H1 (cell line): ENCODE results near the gene FUT4. TPM values are rescaled to one million over a fixed set of nuclear protein-coding genes. Genes with fewer than 3 reads are reported as not detected.

ENCODE experiments used
- CTCF ChIA-PET: fragments of 300-600 bp; sonication (Branson Sonifier 250); formaldehyde crosslinking; loops from one replicate; lab custom pipeline; 2021; ENCODE audit not compliant: partially characterized antibody; lab: Charles Lee
- POLR2A ChIA-PET: fragments of 300-600 bp; sonication (Branson Sonifier 250); formaldehyde crosslinking; loops from one replicate; lab custom pipeline; 2021; ENCODE audit warnings: inconsistent platforms; ENCODE audit not compliant: partially characterized antibody; lab: Charles Lee
- DNase-seq, 2 experiments: peaks; one replicate each; pipeline versions ENCODE4 v3.0.0 to v3.0.0-alpha.2; 2010 to 2022; ENCODE audit warnings: low spot score in 2 of 2, low read depth in 1 of 2, mixed read lengths in 1 of 2
- FAIRE-seq: peaks from 2 replicates; lab custom pipeline; 2011; peaks lifted over from hg19 to GRCh38; lab: Jason Lieb, UNC
- H2AFZ ChIP-seq: 2 replicates; pipeline ENCODE4 v1.8.1; 2012; ENCODE audit warnings: low read length, inconsistent platforms
- H2AK5ac ChIP-seq: 2 replicates; pipeline ENCODE4 v1.6.1; 2013; ENCODE audit warnings: low read depth, low read length
- H2BK120ac ChIP-seq: replicated peaks from 2 replicates; pipeline ENCODE3; 2013; ENCODE audit warnings: low read depth, low read length, inconsistent platforms
- H2BK12ac ChIP-seq: 2 replicates; pipeline ENCODE4 v1.6.1; 2013; ENCODE audit warnings: low read depth, low read length
- H2BK15ac ChIP-seq: 2 replicates; pipeline ENCODE4 v1.6.1; 2013; ENCODE audit warnings: low read length
- H2BK20ac ChIP-seq: 2 replicates; pipeline ENCODE4 v1.6.1; 2013; ENCODE audit warnings: low read length
- H2BK5ac ChIP-seq: 2 replicates; pipeline ENCODE4 v1.6.1; 2013; ENCODE audit warnings: low read depth, low read length
- H3K14ac ChIP-seq: 2 replicates; pipeline ENCODE4 v1.6.1; 2013; ENCODE audit warnings: inconsistent platforms; ENCODE audit not compliant: insufficient read length
- H3K18ac ChIP-seq: 2 replicates; pipeline ENCODE4 v1.6.1; 2013; ENCODE audit warnings: low read length; ENCODE audit errors: extremely low read depth
- H3K23ac ChIP-seq: 2 replicates; pipeline ENCODE4 v1.6.1; 2013; ENCODE audit warnings: inconsistent platforms; ENCODE audit not compliant: insufficient read length
- H3K23me2 ChIP-seq: 2 replicates; pipeline ENCODE4 v1.6.1; 2013; ENCODE audit warnings: low read depth, low read length
- H3K27ac ChIP-seq: 2 replicates; pipeline ENCODE4 v1.6.1; 2011; ENCODE audit warnings: low read depth, low read length, inconsistent platforms
- H3K27me3 ChIP-seq, 4 experiments: replicated peaks in 1 of 4; 1 replicate in 1 of 4; 2 replicates in 3 of 4; pipeline versions ENCODE4 v1.6.1 to v1.8.1; 2011 to 2013; ENCODE audit warnings: low read length in 3 of 4, mild to moderate bottlenecking in 3 of 4, inconsistent platforms in 2 of 4, mixed read lengths in 2 of 4, moderate library complexity in 1 of 4; ENCODE audit not compliant: control insufficient read depth in 3 of 4, insufficient read depth in 3 of 4; ENCODE audit errors: extremely low read depth in 1 of 4
- H3K36me3 ChIP-seq, 4 experiments: 2 replicates each; pipeline versions ENCODE4 v1.6.1 to v1.8.1; 2011 to 2013; ENCODE audit warnings: mild to moderate bottlenecking in 4 of 4, low read length in 3 of 4, moderate library complexity in 2 of 4, control low read depth in 1 of 4, inconsistent platforms in 1 of 4; ENCODE audit not compliant: insufficient read depth in 4 of 4, control insufficient read depth in 2 of 4
- H3K4ac ChIP-seq: replicated peaks from 2 replicates; pipeline ENCODE3; 2013; ENCODE audit warnings: low read length, low read depth, mixed read lengths, inconsistent platforms; ENCODE audit not compliant: insufficient read length
- H3K4me1 ChIP-seq, 4 experiments: replicated peaks in 1 of 4; 1 replicate in 1 of 4; 2 replicates in 3 of 4; pipeline versions ENCODE4 v1.6.1 to v1.8.1; 2011 to 2013; ENCODE audit warnings: low read length in 3 of 4, inconsistent platforms in 2 of 4, mixed read lengths in 1 of 4; ENCODE audit not compliant: insufficient read depth in 4 of 4, control insufficient read depth in 3 of 4
- H3K4me2 ChIP-seq, 2 experiments: 2 replicates each; pipeline versions ENCODE4 v1.6.1 to v1.8.1; 2011 to 2013; ENCODE audit warnings: low read depth in 2 of 2, low read length in 2 of 2, control low read depth in 1 of 2, inconsistent platforms in 1 of 2, mild to moderate bottlenecking in 1 of 2; ENCODE audit not compliant: insufficient read depth in 1 of 2
- H3K4me3 ChIP-seq, 4 experiments: fragments of 200-600, 300-600 bp in 1 of 4; sonication (generic), shearing (Covaris generic), sonication (Bioruptor Twin) in 1 of 4; 2 replicates each; pipeline versions ENCODE4 v1.5.1 to v1.8.1; 2011 to 2016; ENCODE audit warnings: low read length in 4 of 4, low read depth in 3 of 4, control low read depth in 2 of 4, inconsistent platforms in 2 of 4, mild to moderate bottlenecking in 2 of 4, mixed read lengths in 1 of 4, moderate library complexity in 1 of 4; ENCODE audit not compliant: insufficient read depth in 2 of 4; ENCODE audit errors: extremely low read depth in 1 of 4
- H3K56ac ChIP-seq: replicated peaks from 2 replicates; pipeline ENCODE3; 2013; ENCODE audit warnings: low read depth, mild to moderate bottlenecking, mixed read lengths, low read length, inconsistent platforms; ENCODE audit not compliant: insufficient read length
- H3K79me1 ChIP-seq: 2 replicates; pipeline ENCODE4 v1.6.1; 2013; ENCODE audit warnings: low read depth, low read length, control low read depth
- H3K79me2 ChIP-seq, 2 experiments: 2 replicates each; pipeline versions ENCODE4 v1.6.1 to v1.8.1; 2012 to 2013; ENCODE audit warnings: low read length in 2 of 2, mild to moderate bottlenecking in 2 of 2, inconsistent platforms in 1 of 2; ENCODE audit not compliant: insufficient read depth in 2 of 2, control insufficient read depth in 1 of 2
- H3K9ac ChIP-seq, 4 experiments: replicated peaks in 1 of 4; 1 replicate in 1 of 4; 2 replicates in 3 of 4; pipeline versions ENCODE4 v1.6.1 to v1.8.1; 2011 to 2013; ENCODE audit warnings: low read depth in 3 of 4, low read length in 3 of 4, control low read depth in 2 of 4, mild to moderate bottlenecking in 2 of 4, moderate library complexity in 2 of 4, inconsistent platforms in 1 of 4; ENCODE audit errors: extremely low read depth in 1 of 4
- H3K9me3 ChIP-seq, 2 experiments: 2 replicates each; pipeline versions ENCODE4 v1.6.1 to v1.8.1; 2012 to 2013; ENCODE audit warnings: mild to moderate bottlenecking in 2 of 2, moderate library complexity in 2 of 2, control low read depth in 1 of 2, inconsistent platforms in 1 of 2, low read depth in 1 of 2, low read length in 1 of 2, mixed read lengths in 1 of 2; ENCODE audit not compliant: insufficient read depth in 2 of 2
- H4K20me1 ChIP-seq, 2 experiments: replicated peaks in 1 of 2; 2 replicates each; pipeline versions ENCODE3 to v1.8.1; 2011 to 2013; ENCODE audit warnings: inconsistent platforms in 2 of 2, low read length in 2 of 2, mild to moderate bottlenecking in 1 of 2; ENCODE audit not compliant: insufficient read depth in 2 of 2, control insufficient read depth in 1 of 2
- H4K5ac ChIP-seq: 2 replicates; pipeline ENCODE4 v1.6.1; 2013; ENCODE audit warnings: low read length, low read depth, mixed read lengths, inconsistent platforms; ENCODE audit not compliant: insufficient read length
- H4K8ac ChIP-seq: 2 replicates; pipeline ENCODE4 v1.8.0; 2013; ENCODE audit warnings: mild to moderate bottlenecking, moderate library complexity, low read length, inconsistent platforms; ENCODE audit not compliant: insufficient read depth; ENCODE audit errors: extremely low read depth
- H4K91ac ChIP-seq: replicated peaks from 2 replicates; pipeline ENCODE3; 2013; ENCODE audit warnings: low read length, mixed read lengths, inconsistent platforms; ENCODE audit not compliant: insufficient read length
- CHD2 ChIP-seq: IDR thresholded peaks from 2 replicates; pipeline ENCODE4 v1.6.1; 2012; ENCODE audit warnings: low read length, improper control_type of control experiment
- RAD21 ChIP-seq, 2 experiments: IDR thresholded peaks in 1 of 2; conservative IDR thresholded peaks in 1 of 2; 2 replicates each; pipeline ENCODE4 v1.6.1; 2011; ENCODE audit warnings: low read depth in 2 of 2, low read length in 2 of 2, improper control_type of control experiment in 1 of 2, inconsistent platforms in 1 of 2, mild to moderate bottlenecking in 1 of 2, moderate library complexity in 1 of 2
- WGBS, 2 experiments: shearing (Covaris generic) in 1 of 2; methylation state at CpG; one replicate each; pipeline versions ENCODE4 v1.1.6 to v1.1.7; 2013 to 2015; ENCODE audit warnings: low lambda C conversion rate in 2 of 2, mixed read lengths in 2 of 2, inconsistent platforms in 1 of 2, low coverage in 1 of 2, missing lambda C conversion rate in 1 of 2; ENCODE audit not compliant: insufficient replicate concordance in 2 of 2, insufficient coverage in 1 of 2, insufficient read length in 1 of 2; ENCODE audit errors: extremely low coverage in 1 of 2, missing lambda C conversion rate in 1 of 2; 5-methylcytosine and 5-hydroxymethylcytosine counted together
- polyA plus RNA-seq, 7 experiments: library from polyadenylated mRNA; depleted of rRNA in 3 of 7; stranded (reverse) in 5 of 7; unstranded in 2 of 7; fragments of >200 nt in 5 of 7; fragments of 200-250 nt in 2 of 7; gene quantifications; 1 replicate in 5 of 7; 2 replicates in 1 of 7; 4 replicates in 1 of 7; pipeline versions ENCODE4 v1.2.1 to v1.2.3, GENCODE V29; 2011 to 2013; ENCODE audit warnings: missing spikeins in 2 of 7, mixed read lengths in 2 of 7
- total RNA-seq: library from RNA; stranded (reverse); fragmentation: NEBNext Ultra II Directional; extraction: Animal tissue kit (Norgen Biotek cat#: 25700); gene quantifications from 2 replicates; pipeline ENCODE4 v1.2.1, GENCODE V29; 2021

The FUT4 gene
- total and polyA plus RNA-seq, 2 of the 8 experiments (the other 6 are each of a cell fraction or from before 2014, with no cell fraction given): 2.6 to 8.0 TPM

DNA sequence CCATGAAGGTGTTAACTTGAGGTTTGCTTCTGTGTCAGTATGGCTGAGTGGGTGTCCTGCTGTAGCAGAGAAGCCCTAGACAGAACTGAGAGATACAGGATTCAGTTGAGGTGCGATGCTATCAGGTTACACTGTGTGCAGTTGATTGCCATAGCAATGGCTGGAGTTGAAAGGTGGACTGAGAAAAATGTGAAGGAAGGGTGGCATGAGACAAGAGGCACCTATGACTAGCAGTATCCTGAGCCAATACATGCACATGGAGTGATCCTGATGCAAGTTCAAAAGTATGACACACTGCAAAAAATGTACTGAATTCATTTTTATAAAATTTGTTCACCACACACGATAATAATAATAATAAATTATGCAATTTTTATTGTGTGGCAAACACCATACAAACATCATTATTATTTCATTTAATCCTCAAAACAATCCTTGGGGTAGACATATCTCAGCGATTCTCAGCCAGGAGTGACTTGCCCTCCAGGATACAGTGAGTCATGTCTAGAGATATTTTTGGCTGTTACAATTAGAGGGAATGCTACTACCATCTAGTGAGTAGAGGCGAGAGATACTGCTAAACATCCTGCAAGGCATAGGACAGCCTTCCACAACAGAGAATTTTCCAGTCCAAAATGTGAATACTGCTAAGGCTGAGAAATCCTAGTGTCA, 19.6 kb downstream of the FUT4 start:
- peak; percentile 5 to 33; a peak in 1 of 4 replicates for TF ChIP-seq RAD21 (IDR thresholded peaks at IDR 0.05 in 1 of 2, conservative IDR thresholded peaks at IDR 0.05 in 1 of 2; ENCODE audit: low read depth in 2 of 2, low read length in 2 of 2)
- TF ChIP-seq CHD2: no peak
- Histone ChIP-seq H4K91ac (no peak overlapping the region), H4K20me1 (no peaks in the 10 kb centered on the region), H3K27ac (no peak overlapping the region), H4K5ac (no peak overlapping the region), H3K56ac (no peak overlapping the region), H3K4ac (no peak overlapping the region), H2BK120ac (no peak overlapping the region), H3K27me3 (no peaks in the 10 kb centered on the region; a peak in 1 of 7 replicates), H3K14ac (no peak overlapping the region), H3K23ac (no peak overlapping the region), H3K9ac (no peak overlapping the region), H3K4me2 (no peak overlapping the region), H2AK5ac (no peak overlapping the region; the same call in 1 of the 2 replicates), H3K4me3 (no peak overlapping the region), H2BK20ac (no peak overlapping the region), H4K8ac (no peak overlapping the region), H3K18ac (no peak overlapping the region), H3K9me3 (no peaks in the 10 kb centered on the region), H2BK5ac (peak overlapping the region; percentile 19; the same call in 1 of the 2 replicates), H3K4me1 (peaks cover 0 to 6% (median under 1%) of the 10 kb centered on the region in 4 experiments; a peak in 2 of 7 replicates), H3K36me3 (no peaks in the 10 kb centered on the region), H2BK15ac (no peak overlapping the region), H2BK12ac (no peak overlapping the region), H2AFZ (no peak overlapping the region), H3K79me1 (no peaks in the 10 kb centered on the region), H3K79me2 (no peaks in the 10 kb centered on the region), H3K23me2 (no peaks in the 10 kb centered on the region)
- no peak for FAIRE-seq
- 91% methylated on average over 4 of the region's 4 CpGs; no CpG with 5 or more reads in 1 of the 2 experiments for WGBS, 2 experiments
- ChIA-PET CTCF (interaction anchor here (0.9 to 1.7 kb wide), 2 partner anchors 11 to 42 kb away, joined by 5 read pairs; no protein-coding TSS in a partner anchor), POLR2A (no interaction called here)
- no peak for DNase-seq
